Mesendoderm (in vitro differentiated cells): Measurements from ENCODE around the gene GBGT1. TPM values are rescaled to one million over a fixed set of nuclear protein-coding genes. Genes with fewer than 3 reads are reported as not detected.
"Not testable (repeated sequence)": the region's sequence is repeated elsewhere in the genome, so short reads cannot be mapped to it uniquely, and the experiment has no call there.

Experiments
- DNase-seq: peaks from one replicate; pipeline ENCODE4 v3.0.0; 2013
- H2AK5ac ChIP-seq: 2 replicates; pipeline ENCODE4 v1.6.1; 2013; ENCODE audit warnings: low read length, inconsistent platforms
- H2BK120ac ChIP-seq: 2 replicates; pipeline ENCODE4 v1.6.1; 2013; ENCODE audit warnings: low read depth, mild to moderate bottlenecking, low read length, moderate library complexity, mixed read lengths
- H2BK15ac ChIP-seq: replicated peaks from 2 replicates; pipeline ENCODE4 v1.6.1; 2013; ENCODE audit warnings: low read depth, mild to moderate bottlenecking, moderate library complexity
- H2BK5ac ChIP-seq: 2 replicates; pipeline ENCODE4 v1.6.1; 2013; ENCODE audit warnings: low read length, inconsistent platforms
- H3K18ac ChIP-seq: 2 replicates; pipeline ENCODE4 v1.6.1; 2013; ENCODE audit warnings: mild to moderate bottlenecking, low read length, mixed read lengths
- H3K23ac ChIP-seq: one replicate; pipeline ENCODE4 v1.6.1; 2013; ENCODE audit warnings: low read length
- H3K27ac ChIP-seq: 2 replicates; pipeline ENCODE4 v1.5.1; 2013; ENCODE audit warnings: low read depth, mild to moderate bottlenecking, inconsistent platforms, low read length, moderate library complexity
- H3K27me3 ChIP-seq: 2 replicates; pipeline ENCODE4 v1.6.1; 2013; ENCODE audit warnings: low read length, control low read depth, mild to moderate bottlenecking, inconsistent platforms; ENCODE audit not compliant: insufficient read depth, poor library complexity
- H3K36me3 ChIP-seq: 2 replicates; pipeline ENCODE4 v1.6.1; 2013; ENCODE audit warnings: low read length, inconsistent platforms; ENCODE audit not compliant: control insufficient read depth, insufficient read depth
- H3K4ac ChIP-seq: one replicate; pipeline ENCODE4 v1.6.1; 2013; ENCODE audit warnings: low read depth, mild to moderate bottlenecking, low read length, moderate library complexity
- H3K4me1 ChIP-seq: 2 replicates; pipeline ENCODE4 v1.6.1; 2013; ENCODE audit warnings: low read depth, low read length, inconsistent platforms; ENCODE audit not compliant: control insufficient read depth
- H3K4me2 ChIP-seq: 2 replicates; pipeline ENCODE4 v1.6.1; 2013; ENCODE audit warnings: low read length
- H3K4me3 ChIP-seq: 2 replicates; pipeline ENCODE4 v1.5.1; 2013; ENCODE audit warnings: mild to moderate bottlenecking, low read length
- H3K56ac ChIP-seq: one replicate; pipeline ENCODE4 v1.6.1; 2013; ENCODE audit warnings: low read length
- H3K79me1 ChIP-seq: 2 replicates; pipeline ENCODE4 v1.6.1; 2013; ENCODE audit warnings: low read length, inconsistent platforms
- H3K79me2 ChIP-seq: 2 replicates; pipeline ENCODE4 v1.6.1; 2013; ENCODE audit warnings: mild to moderate bottlenecking, low read length; ENCODE audit not compliant: control insufficient read depth, insufficient read depth
- H3K9ac ChIP-seq: 2 replicates; pipeline ENCODE4 v1.6.1; 2013; ENCODE audit warnings: low read length, inconsistent platforms
- H4K5ac ChIP-seq: one replicate; pipeline ENCODE4 v1.6.1; 2013; ENCODE audit warnings: low read length
- H4K8ac ChIP-seq: one replicate; pipeline ENCODE4 v1.6.1; 2013; ENCODE audit warnings: low read depth, mild to moderate bottlenecking, control low read depth, low read length, moderate library complexity
- WGBS: extraction: QIAGEN DNeasy Blood & Tissue Kit; methylation state at CpG from one replicate; pipeline ENCODE4 v1.1.7; 2013; ENCODE audit warnings: low lambda C conversion rate, missing lambda C conversion rate; ENCODE audit not compliant: insufficient coverage; ENCODE audit errors: extremely low coverage; 5-methylcytosine and 5-hydroxymethylcytosine counted together
- polyA plus RNA-seq, 2 experiments: library from polyadenylated mRNA; stranded (reverse); fragments of 200-250 nt; gene quantifications; one replicate each; pipeline ENCODE4 v1.2.3, GENCODE V29; 2013

The GBGT1 gene
- polyA plus RNA-seq (2013, experiment 1 of 2) = 3.3 TPM
- polyA plus RNA-seq (2013, experiment 2 of 2) = 3.7 TPM

GRCh38 chr9:133163504-133164172 is at the start of gene GBGT1:
Gene GBGT1 (minus strand): TSS chr9:133163914. CDS start chr9:133162412, 1,502 bp downstream.
- H2AK5ac ChIP-seq = no peak within 1 kb of the TSS
- no peaks in the 10 kb centered on the region for H3K79me2 ChIP-seq
- peak; percentile 58 for DNase-seq
- H3K79me1 ChIP-seq = no peaks in the 10 kb centered on the region
- H4K8ac ChIP-seq = no peak within 1 kb of the TSS
- H3K27ac ChIP-seq = no peak within 1 kb of the TSS
- H3K18ac ChIP-seq = peak within 1 kb of the TSS; percentile 25
- no peak within 1 kb of the TSS for H3K4ac ChIP-seq
- no peaks in the 10 kb centered on the region for H3K36me3 ChIP-seq
- H2BK5ac ChIP-seq = no peak within 1 kb of the TSS
- H3K4me1 ChIP-seq = no peaks in the 10 kb centered on the region
- no peak within 1 kb of the TSS for H2BK120ac ChIP-seq
- peak within 1 kb of the TSS; percentile 80 for H3K4me2 ChIP-seq
- no CpG with 5 or more reads among the region's 56 CpGs for WGBS
- H3K56ac ChIP-seq = peak within 1 kb of the TSS; percentile 85
- peaks cover 3% of the 10 kb centered on the region for H3K27me3 ChIP-seq
- peak within 1 kb of the TSS; percentile 56 for H3K4me3 ChIP-seq
- H4K5ac ChIP-seq = no peak within 1 kb of the TSS
- H3K23ac ChIP-seq = peak within 1 kb of the TSS; percentile 3
- H3K9ac ChIP-seq = peak within 1 kb of the TSS; percentile 73
- no peak within 1 kb of the TSS for H2BK15ac ChIP-seq

GRCh38 chr9:133210609-133211008 is 46.9 kb upstream of the GBGT1 start:
- no peak overlapping the region for H3K27ac ChIP-seq
- no peak overlapping the region for H2BK5ac ChIP-seq
- H3K27me3 ChIP-seq = no peaks in the 10 kb centered on the region
- no peaks in the 10 kb centered on the region for H3K36me3 ChIP-seq
- H3K79me1 ChIP-seq = no peaks in the 10 kb centered on the region
- H3K4me1 ChIP-seq = no peaks in the 10 kb centered on the region
- no peak overlapping the region for H3K18ac ChIP-seq
- no peak overlapping the region for H2BK15ac ChIP-seq
- H4K5ac ChIP-seq = no peak overlapping the region
- no peak for DNase-seq
- H3K23ac ChIP-seq = no peak overlapping the region
- no peak overlapping the region for H3K4me2 ChIP-seq
- no peak overlapping the region for H2BK120ac ChIP-seq
- no peak overlapping the region for H4K8ac ChIP-seq
- H3K56ac ChIP-seq = no peak overlapping the region
- no peak overlapping the region for H2AK5ac ChIP-seq
- H3K4me3 ChIP-seq = no peak overlapping the region
- WGBS = no CpG with 5 or more reads among the region's 7 CpGs
- no peak overlapping the region for H3K4ac ChIP-seq
- H3K9ac ChIP-seq = no peak overlapping the region
- H3K79me2 ChIP-seq = no peaks in the 10 kb centered on the region

- Histone ChIP-seq H2BK120ac (no peak overlapping the region), H4K5ac (no peak overlapping the region), H3K4me1 (no peaks in the 10 kb centered on the region), H3K36me3 (no peaks in the 10 kb centered on the region), H3K79me1 (no peaks in the 10 kb centered on the region), H3K56ac (no peak overlapping the region), H2BK5ac (no peak overlapping the region), H3K23ac (no peak overlapping the region), H4K8ac (no peak overlapping the region), H3K9ac (no peak overlapping the region), H3K4me3 (no peak overlapping the region), H3K18ac (no peak overlapping the region), H3K4me2 (no peak overlapping the region), H3K79me2 (no peaks in the 10 kb centered on the region), H3K4ac (no peak overlapping the region), H2AK5ac (no peak overlapping the region), H2BK15ac (no peak overlapping the region), H3K27me3 (no peaks in the 10 kb centered on the region), H3K27ac (no peak overlapping the region)
- no peak for DNase-seq
- no CpG with 5 or more reads among the region's 7 CpGs for WGBS
Observed at GRCh38 chr9:133210202-133210532, 46.5 kb upstream of the GBGT1 start.

GRCh38 chr9:133209327-133210201 is 45.9 kb upstream of the GBGT1 start:
- DNase-seq, H3K27me3 ChIP-seq, H3K23ac ChIP-seq, H3K4me3 ChIP-seq, H2BK15ac ChIP-seq, H3K56ac ChIP-seq, H2AK5ac ChIP-seq, H3K18ac ChIP-seq, H3K9ac ChIP-seq, H3K79me1 ChIP-seq, H3K36me3 ChIP-seq, H3K4ac ChIP-seq, H2BK120ac ChIP-seq, H4K5ac ChIP-seq, H4K8ac ChIP-seq, H3K79me2 ChIP-seq, H2BK5ac ChIP-seq, H3K4me1 ChIP-seq, H3K4me2 ChIP-seq, H3K27ac ChIP-seq: not testable (repeated sequence)
- WGBS = no CpG with 5 or more reads among the region's 29 CpGs

GRCh38 chr9:133208880-133209300 is 45.2 kb upstream of the GBGT1 start, which contains the start of gene OBP2B:
Gene OBP2B (minus strand): TSS chr9:133209250. CDS start chr9:133209199, 51 bp downstream.
- H3K18ac ChIP-seq, H3K79me2 ChIP-seq, H3K23ac ChIP-seq, H3K79me1 ChIP-seq, H3K27me3 ChIP-seq, H2BK5ac ChIP-seq, H4K8ac ChIP-seq, H3K4ac ChIP-seq, H3K4me3 ChIP-seq, H2AK5ac ChIP-seq, H3K27ac ChIP-seq, H3K56ac ChIP-seq, DNase-seq, H3K4me1 ChIP-seq, H2BK15ac ChIP-seq, H2BK120ac ChIP-seq, H3K9ac ChIP-seq, H3K4me2 ChIP-seq, H3K36me3 ChIP-seq, H4K5ac ChIP-seq: not testable (repeated sequence)
- no CpG with 5 or more reads among the region's 18 CpGs for WGBS
